SK-N-SH treated with all-trans-retinoic acid at 6 μM for 48 hours (cell line): Measurements from ENCODE around the gene NCKAP5.

ENCODE experiments used
- ATAC-seq: fragments of 200-7000 bp; cut with Tn5 transposase; 3 replicates; pipeline ENCODE4 v1.9.1; 2020; ENCODE audit warnings: mild to moderate bottlenecking, moderate library complexity
- ARNTL ChIP-seq: fragments of 450-650 bp; formaldehyde crosslinking; IDR thresholded peaks from 2 replicates; pipeline ENCODE4 v1.5.0; 2020; ENCODE audit warnings: low read depth, mild to moderate bottlenecking, moderate library complexity, borderline replicate concordance
- BACH2 ChIP-seq: fragments of 250-450 bp; sonication (Bioruptor Pico); IDR thresholded peaks from 2 replicates; pipeline ENCODE4 v1.9.0; 2021; ENCODE audit warnings: mild to moderate bottlenecking, borderline replicate concordance
- CSDC2 ChIP-seq: fragments of 250-450 bp; sonication (Bioruptor Pico); IDR thresholded peaks from 2 replicates; pipeline ENCODE4 v1.5.0; 2020; ENCODE audit warnings: mild to moderate bottlenecking, moderate library complexity
- ESRRG ChIP-seq: fragments of 250-450 bp; sonication (Bioruptor Pico); IDR thresholded peaks from 2 replicates; pipeline ENCODE4 v1.6.1; 2021; ENCODE audit warnings: mild to moderate bottlenecking
- GLIS3 ChIP-seq: fragments of 250-450 bp; sonication (Bioruptor Pico); IDR thresholded peaks from 2 replicates; pipeline ENCODE4 v1.5.0; 2020; ENCODE audit warnings: mild to moderate bottlenecking, moderate library complexity
- ISL1 ChIP-seq: fragments of 250-450 bp; sonication (Bioruptor Pico); IDR thresholded peaks from 2 replicates; pipeline ENCODE4 v2.1.2; 2022; ENCODE audit warnings: mild to moderate bottlenecking, moderate library complexity
- OSR1 ChIP-seq: fragments of 250-450 bp; sonication (Bioruptor Pico); IDR thresholded peaks from 2 replicates; pipeline ENCODE4 v1.8.0; 2022; ENCODE audit warnings: moderate library complexity, mild to moderate bottlenecking, inconsistent platforms
- PATZ1 ChIP-seq: fragments of 250-450 bp; sonication (Bioruptor Pico); IDR thresholded peaks from 2 replicates; pipeline ENCODE4 v1.8.0; 2020; ENCODE audit warnings: mild to moderate bottlenecking, moderate library complexity, borderline replicate concordance
- POU6F1 ChIP-seq: fragments of 250-450 bp; sonication (Bioruptor Pico); IDR thresholded peaks from 2 replicates; pipeline ENCODE4 v1.8.0; 2021; ENCODE audit warnings: low read depth, mild to moderate bottlenecking, moderate library complexity, borderline replicate concordance
- PPARA ChIP-seq: fragments of 250-450 bp; sonication (Bioruptor Pico); IDR thresholded peaks from 2 replicates; pipeline ENCODE4 v1.5.0; 2020; ENCODE audit warnings: mild to moderate bottlenecking, borderline replicate concordance
- SNAI2 ChIP-seq: fragments of 250-450 bp; sonication (Bioruptor Pico); IDR thresholded peaks from 2 replicates; pipeline ENCODE4 v1.5.0; 2020; ENCODE audit warnings: mild to moderate bottlenecking, moderate library complexity
- TCF4 ChIP-seq: fragments of 250-450 bp; sonication (Bioruptor Pico); IDR thresholded peaks from 2 replicates; pipeline ENCODE4 v1.8.0; 2021; ENCODE audit warnings: mild to moderate bottlenecking, moderate library complexity, borderline replicate concordance
- TOX ChIP-seq: fragments of 250-450 bp; sonication (Bioruptor Pico); IDR thresholded peaks from 2 replicates; pipeline ENCODE4 v1.8.0; 2021; ENCODE audit warnings: mild to moderate bottlenecking, moderate library complexity, borderline replicate concordance
- ZC3H10 ChIP-seq: fragments of 250-450 bp; sonication (Bioruptor Pico); IDR thresholded peaks from 2 replicates; pipeline ENCODE4 v1.5.1; 2021; ENCODE audit warnings: mild to moderate bottlenecking, moderate library complexity
- ZFP30 ChIP-seq: fragments of 450-650 bp; formaldehyde crosslinking; IDR thresholded peaks from 2 replicates; pipeline ENCODE4 v1.5.0; 2022; ENCODE audit warnings: mild to moderate bottlenecking, moderate library complexity
- ZNF565 ChIP-seq: fragments of 450-650 bp; formaldehyde crosslinking; conservative IDR thresholded peaks from 2 replicates; pipeline ENCODE4 v1.5.0; 2020; ENCODE audit warnings: low read depth, mild to moderate bottlenecking, moderate library complexity
- ZNF70 ChIP-seq: fragments of 450-650 bp; formaldehyde crosslinking; IDR thresholded peaks from 2 replicates; pipeline ENCODE4 v1.5.0; 2020; ENCODE audit warnings: mild to moderate bottlenecking, moderate library complexity
- ZNF8 ChIP-seq: fragments of 450-650 bp; formaldehyde crosslinking; IDR thresholded peaks from 2 replicates; pipeline ENCODE4 v1.5.0; 2020; ENCODE audit warnings: mild to moderate bottlenecking, moderate library complexity
- TF ChIP-seq, protein P1 (sequence below): fragments of 250-450 bp; sonication (Bioruptor Pico); IDR thresholded peaks from 2 replicates; pipeline ENCODE4 v1.5.1; 2021; ENCODE audit warnings: mild to moderate bottlenecking, moderate library complexity
- TF ChIP-seq, protein P2 (sequence below): fragments of 250-450 bp; sonication (Bioruptor Pico); IDR thresholded peaks from 2 replicates; pipeline ENCODE4 v1.5.1; 2020; ENCODE audit warnings: low read depth, mild to moderate bottlenecking, moderate library complexity
- TF ChIP-seq, protein P3 (sequence below): fragments of 250-450 bp; sonication (Bioruptor Pico); IDR thresholded peaks from 2 replicates; pipeline ENCODE4 v1.5.0; 2020; ENCODE audit warnings: mild to moderate bottlenecking, moderate library complexity

Gene NCKAP5

DNA sequence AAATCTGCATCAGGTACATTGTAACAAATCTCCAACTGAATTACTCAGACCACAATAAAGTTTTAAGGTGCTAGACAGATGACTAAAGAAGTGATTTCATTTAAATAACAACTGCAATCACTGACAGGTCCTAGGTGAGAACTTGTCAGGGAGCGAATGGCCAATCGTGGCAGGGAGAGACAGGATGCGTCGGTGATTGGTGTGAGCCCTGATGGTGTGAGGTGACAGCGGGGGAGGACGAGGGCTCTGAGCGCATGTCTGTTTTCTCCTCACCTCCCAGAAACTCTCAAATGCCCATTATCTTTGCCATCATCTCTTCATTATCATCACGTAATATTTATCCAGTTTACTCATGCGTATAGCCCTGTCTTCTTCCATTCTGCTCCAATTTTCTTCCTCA, 690.3 kb downstream of the NCKAP5 start:
- TF ChIP-seq POU6F1 (CRISPR knock-in tag) (no peak), SNAI2 (CRISPR knock-in tag) (no peak), ZNF565 (CRISPR knock-in tag) (no peak), PATZ1 (CRISPR knock-in tag) (no peak), CSDC2 (CRISPR knock-in tag) (no peak), ZC3H10 (CRISPR knock-in tag) (no peak), ISL1 (CRISPR knock-in tag) (no peak), GLIS3 (CRISPR knock-in tag) (no peak), BACH2 (CRISPR knock-in tag) (no peak), TCF4 (no peak), TOX (CRISPR knock-in tag) (no peak), ZFP30 (CRISPR knock-in tag) (no peak)
- TF ChIP-seq, protein P1, sequence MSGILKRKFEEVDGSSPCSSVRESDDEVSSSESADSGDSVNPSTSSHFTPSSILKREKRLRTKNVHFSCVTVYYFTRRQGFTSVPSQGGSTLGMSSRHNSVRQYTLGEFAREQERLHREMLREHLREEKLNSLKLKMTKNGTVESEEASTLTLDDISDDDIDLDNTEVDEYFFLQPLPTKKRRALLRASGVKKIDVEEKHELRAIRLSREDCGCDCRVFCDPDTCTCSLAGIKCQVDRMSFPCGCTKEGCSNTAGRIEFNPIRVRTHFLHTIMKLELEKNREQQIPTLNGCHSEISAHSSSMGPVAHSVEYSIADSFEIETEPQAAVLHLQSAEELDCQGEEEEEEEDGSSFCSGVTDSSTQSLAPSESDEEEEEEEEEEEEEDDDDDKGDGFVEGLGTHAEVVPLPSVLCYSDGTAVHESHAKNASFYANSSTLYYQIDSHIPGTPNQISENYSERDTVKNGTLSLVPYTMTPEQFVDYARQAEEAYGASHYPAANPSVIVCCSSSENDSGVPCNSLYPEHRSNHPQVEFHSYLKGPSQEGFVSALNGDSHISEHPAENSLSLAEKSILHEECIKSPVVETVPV (CRISPR knock-in tag) = no peak
- TF ChIP-seq, protein P2, sequence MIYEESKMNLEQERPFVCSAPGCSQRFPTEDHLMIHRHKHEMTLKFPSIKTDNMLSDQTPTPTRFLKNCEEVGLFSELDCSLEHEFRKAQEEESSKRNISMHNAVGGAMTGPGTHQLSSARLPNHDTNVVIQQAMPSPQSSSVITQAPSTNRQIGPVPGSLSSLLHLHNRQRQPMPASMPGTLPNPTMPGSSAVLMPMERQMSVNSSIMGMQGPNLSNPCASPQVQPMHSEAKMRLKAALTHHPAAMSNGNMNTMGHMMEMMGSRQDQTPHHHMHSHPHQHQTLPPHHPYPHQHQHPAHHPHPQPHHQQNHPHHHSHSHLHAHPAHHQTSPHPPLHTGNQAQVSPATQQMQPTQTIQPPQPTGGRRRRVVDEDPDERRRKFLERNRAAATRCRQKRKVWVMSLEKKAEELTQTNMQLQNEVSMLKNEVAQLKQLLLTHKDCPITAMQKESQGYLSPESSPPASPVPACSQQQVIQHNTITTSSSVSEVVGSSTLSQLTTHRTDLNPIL (CRISPR knock-in tag) = no peak
- TF ChIP-seq, protein P3, sequence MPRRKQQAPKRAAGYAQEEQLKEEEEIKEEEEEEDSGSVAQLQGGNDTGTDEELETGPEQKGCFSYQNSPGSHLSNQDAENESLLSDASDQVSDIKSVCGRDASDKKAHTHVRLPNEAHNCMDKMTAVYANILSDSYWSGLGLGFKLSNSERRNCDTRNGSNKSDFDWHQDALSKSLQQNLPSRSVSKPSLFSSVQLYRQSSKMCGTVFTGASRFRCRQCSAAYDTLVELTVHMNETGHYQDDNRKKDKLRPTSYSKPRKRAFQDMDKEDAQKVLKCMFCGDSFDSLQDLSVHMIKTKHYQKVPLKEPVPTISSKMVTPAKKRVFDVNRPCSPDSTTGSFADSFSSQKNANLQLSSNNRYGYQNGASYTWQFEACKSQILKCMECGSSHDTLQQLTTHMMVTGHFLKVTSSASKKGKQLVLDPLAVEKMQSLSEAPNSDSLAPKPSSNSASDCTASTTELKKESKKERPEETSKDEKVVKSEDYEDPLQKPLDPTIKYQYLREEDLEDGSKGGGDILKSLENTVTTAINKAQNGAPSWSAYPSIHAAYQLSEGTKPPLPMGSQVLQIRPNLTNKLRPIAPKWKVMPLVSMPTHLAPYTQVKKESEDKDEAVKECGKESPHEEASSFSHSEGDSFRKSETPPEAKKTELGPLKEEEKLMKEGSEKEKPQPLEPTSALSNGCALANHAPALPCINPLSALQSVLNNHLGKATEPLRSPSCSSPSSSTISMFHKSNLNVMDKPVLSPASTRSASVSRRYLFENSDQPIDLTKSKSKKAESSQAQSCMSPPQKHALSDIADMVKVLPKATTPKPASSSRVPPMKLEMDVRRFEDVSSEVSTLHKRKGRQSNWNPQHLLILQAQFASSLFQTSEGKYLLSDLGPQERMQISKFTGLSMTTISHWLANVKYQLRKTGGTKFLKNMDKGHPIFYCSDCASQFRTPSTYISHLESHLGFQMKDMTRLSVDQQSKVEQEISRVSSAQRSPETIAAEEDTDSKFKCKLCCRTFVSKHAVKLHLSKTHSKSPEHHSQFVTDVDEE (CRISPR knock-in tag) = no peak
- no peak for ATAC-seq

DNA sequence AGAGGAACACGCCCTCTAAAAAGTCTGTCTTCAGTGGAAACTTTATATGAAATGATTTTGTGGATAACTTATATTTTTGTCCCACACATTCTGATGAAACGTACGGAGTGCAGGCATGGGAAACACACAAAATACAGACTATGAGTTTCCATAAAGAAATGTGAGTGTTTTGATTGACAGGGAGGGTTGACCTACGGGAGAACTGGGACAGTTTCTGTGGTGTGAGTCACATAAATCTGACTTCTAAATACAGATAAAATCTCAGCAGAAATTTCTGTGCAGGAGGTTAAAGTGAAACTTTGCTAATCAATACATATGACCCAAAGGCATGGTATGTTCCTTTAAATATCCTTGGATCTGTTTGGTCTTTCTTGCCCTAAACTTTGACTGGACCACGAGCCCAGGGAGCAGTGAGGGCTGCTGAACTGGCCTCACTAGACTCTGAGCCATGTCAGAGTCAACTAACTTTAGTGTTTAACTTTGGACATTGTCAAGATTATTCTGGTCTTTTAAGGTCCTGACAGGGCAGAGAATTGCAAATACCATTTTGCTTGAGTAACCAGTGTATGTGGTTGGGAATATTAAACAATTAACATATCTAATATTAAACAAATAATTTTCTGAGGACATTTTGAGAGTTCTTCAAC, 691.4 kb downstream of the NCKAP5 start:
- ATAC-seq = no peak
- TF ChIP-seq GLIS3 (CRISPR knock-in tag) (no peak), ZNF8 (CRISPR knock-in tag) (no peak), ARNTL (CRISPR knock-in tag) (no peak), PPARA (CRISPR knock-in tag) (no peak), ESRRG (CRISPR knock-in tag) (no peak), ZC3H10 (CRISPR knock-in tag) (no peak), BACH2 (CRISPR knock-in tag) (no peak), ZNF70 (CRISPR knock-in tag) (no peak), PATZ1 (CRISPR knock-in tag) (no peak), OSR1 (CRISPR knock-in tag) (no peak), SNAI2 (CRISPR knock-in tag) (no peak), ZNF565 (CRISPR knock-in tag) (no peak)
- TF ChIP-seq, protein P3 (CRISPR knock-in tag) = no peak
- TF ChIP-seq, protein P2 (CRISPR knock-in tag) = no peak
- TF ChIP-seq, protein P1 (CRISPR knock-in tag) = no peak
